Sigmoid colon (tissue), 7 donors: ENCODE results near the gene FOXN3. TPM values are rescaled to one million over a fixed set of nuclear protein-coding genes. Genes with fewer than 3 reads are reported as not detected.

Source experiments
- DNase-seq: peaks from one replicate; pipeline ENCODE4 v3.0.0-alpha.2; 2019
- H3K27ac ChIP-seq, 4 donors: fragments of 200-600 bp; sonication (generic); one replicate each; pipeline ENCODE4 v1.5.1; 2016 to 2019; ENCODE audit warnings: mild to moderate bottlenecking in 1 of 4
- H3K27me3 ChIP-seq, 3 donors: fragments of 200-600 bp; sonication (generic); one replicate each; pipeline ENCODE4 v1.5.1; 2019; ENCODE audit warnings: mild to moderate bottlenecking in 1 of 3
- H3K36me3 ChIP-seq, 4 donors: fragments of 200-600 bp; sonication (generic); one replicate each; pipeline ENCODE4 v1.5.1; 2016 to 2019
- H3K4me1 ChIP-seq, 4 donors: fragments of 200-600 bp; sonication (generic); one replicate each; pipeline ENCODE4 v1.5.1; 2017 to 2019
- H3K4me3 ChIP-seq, 4 donors: fragments of 200-600 bp; sonication (generic); one replicate each; pipeline ENCODE4 v1.5.1; 2017 to 2019; ENCODE audit warnings: mild to moderate bottlenecking in 2 of 4, moderate library complexity in 1 of 4
- H3K9me3 ChIP-seq, 4 donors: fragments of 200-600 bp in 3 of 4; sonication (generic) in 3 of 4; one replicate each; pipeline versions ENCODE4 v1.5.1 to v1.6.1; 2013 to 2019
- EP300 ChIP-seq, 4 donors: sonication (generic); formaldehyde crosslinking; IDR thresholded peaks; one replicate each; pipeline ENCODE4 v1.6.1; 2017; ENCODE audit warnings: antibody characterized with exemption in 4 of 4
- POLR2A ChIP-seq, 2 donors: fragments of 450-650 bp; IDR thresholded peaks; one replicate each; pipeline ENCODE4 v1.6.1; 2016; ENCODE audit warnings: antibody characterized with exemption in 2 of 2, mild to moderate bottlenecking in 2 of 2, moderate library complexity in 2 of 2
- POLR2AphosphoS5 ChIP-seq, 4 donors: sonication (generic); formaldehyde crosslinking; IDR thresholded peaks; one replicate each; pipeline ENCODE4 v1.6.1; 2017; ENCODE audit warnings: antibody characterized with exemption in 4 of 4
- WGBS, 2 donors: extraction: QIAGEN DNeasy Blood & Tissue Kit; methylation state at CpG; one replicate each; pipeline ENCODE4 v1.1.7; 2013; 5-methylcytosine and 5-hydroxymethylcytosine counted together
- intact Hi-C: fragments of 100-400 bp; cut with DNase I; formaldehyde crosslinking; loops from one replicate; pipeline ENCODE4 v1.15.1; 2023
- polyA plus RNA-seq, 3 donors: library from polyadenylated mRNA; stranded (reverse); fragments of 200-250 nt; gene quantifications; one replicate each; pipeline ENCODE4 v1.2.3, GENCODE V29; 2013
- total RNA-seq, 4 donors: library from RNA; depleted of rRNA; stranded (reverse); fragments of >200 nt; gene quantifications; one replicate each; pipeline ENCODE4 v1.1.0, GENCODE V29; 2016
- TF ChIP-seq, protein P1 (sequence below), 4 experiments: fragments of 450-650 bp in 3 of 4; fragments of 200-600 bp in 1 of 4; IDR thresholded peaks; one replicate each; pipeline ENCODE4 v1.5.1; 2016 to 2019; ENCODE audit warnings: antibody characterized with exemption in 4 of 4, mild to moderate bottlenecking in 3 of 4, moderate library complexity in 2 of 4
- donor health status: healthy with polysubstance abuse.
- donor health status: Bipolar disorder and iron deficiency.
- donor health status: healthy.

FOXN3 gene
- total and polyA plus RNA-seq, 7 donors, result 24.6 to 146 (median 104) TPM

DNA sequence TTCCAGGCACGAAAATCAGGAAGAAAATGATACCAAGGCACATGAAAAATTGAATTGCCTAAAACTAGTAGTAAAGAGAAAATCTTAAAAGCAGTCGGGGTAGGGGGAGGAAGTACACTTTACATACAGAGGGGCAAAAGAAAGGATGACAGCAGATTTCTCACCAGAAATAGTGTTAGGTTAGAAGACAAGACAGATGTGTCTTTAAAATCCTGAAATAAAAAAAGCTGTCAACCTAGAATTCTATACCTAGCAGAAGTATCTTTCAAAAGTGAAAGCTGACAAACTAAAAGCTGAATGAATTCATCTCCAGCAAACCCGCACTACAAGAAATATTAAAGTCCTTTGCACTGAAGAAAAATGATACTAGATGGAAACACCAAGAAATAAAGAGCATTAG, 280.4 kb downstream of the FOXN3 start:
- Histone ChIP-seq H3K4me1 (no peaks in the 10 kb centered on the region), H3K27me3 (no peaks in the 10 kb centered on the region), H3K27ac (no peak overlapping the region), H3K36me3 (no peaks in the 10 kb centered on the region), H3K4me3 (no peak overlapping the region), H3K9me3 (peaks cover 0 to 8% (median 3%) of the 10 kb centered on the region in 4 donors)
- DNase-seq, result no peak
- intact Hi-C loops, result no loop called here
- WGBS, 2 donors, result 84 to 88% methylated on average over 3 of the region's 3 CpGs
- no peak for TF ChIP-seq POLR2A (IDR thresholded peaks at IDR 0.05)
- TF ChIP-seq EP300 (IDR thresholded peaks at IDR 0.05), result no peak
- no peak for TF ChIP-seq POLR2AphosphoS5 (IDR thresholded peaks at IDR 0.05)
- TF ChIP-seq, protein P1, sequence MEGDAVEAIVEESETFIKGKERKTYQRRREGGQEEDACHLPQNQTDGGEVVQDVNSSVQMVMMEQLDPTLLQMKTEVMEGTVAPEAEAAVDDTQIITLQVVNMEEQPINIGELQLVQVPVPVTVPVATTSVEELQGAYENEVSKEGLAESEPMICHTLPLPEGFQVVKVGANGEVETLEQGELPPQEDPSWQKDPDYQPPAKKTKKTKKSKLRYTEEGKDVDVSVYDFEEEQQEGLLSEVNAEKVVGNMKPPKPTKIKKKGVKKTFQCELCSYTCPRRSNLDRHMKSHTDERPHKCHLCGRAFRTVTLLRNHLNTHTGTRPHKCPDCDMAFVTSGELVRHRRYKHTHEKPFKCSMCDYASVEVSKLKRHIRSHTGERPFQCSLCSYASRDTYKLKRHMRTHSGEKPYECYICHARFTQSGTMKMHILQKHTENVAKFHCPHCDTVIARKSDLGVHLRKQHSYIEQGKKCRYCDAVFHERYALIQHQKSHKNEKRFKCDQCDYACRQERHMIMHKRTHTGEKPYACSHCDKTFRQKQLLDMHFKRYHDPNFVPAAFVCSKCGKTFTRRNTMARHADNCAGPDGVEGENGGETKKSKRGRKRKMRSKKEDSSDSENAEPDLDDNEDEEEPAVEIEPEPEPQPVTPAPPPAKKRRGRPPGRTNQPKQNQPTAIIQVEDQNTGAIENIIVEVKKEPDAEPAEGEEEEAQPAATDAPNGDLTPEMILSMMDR (IDR thresholded peaks at IDR 0.05), result no peak

DNA sequence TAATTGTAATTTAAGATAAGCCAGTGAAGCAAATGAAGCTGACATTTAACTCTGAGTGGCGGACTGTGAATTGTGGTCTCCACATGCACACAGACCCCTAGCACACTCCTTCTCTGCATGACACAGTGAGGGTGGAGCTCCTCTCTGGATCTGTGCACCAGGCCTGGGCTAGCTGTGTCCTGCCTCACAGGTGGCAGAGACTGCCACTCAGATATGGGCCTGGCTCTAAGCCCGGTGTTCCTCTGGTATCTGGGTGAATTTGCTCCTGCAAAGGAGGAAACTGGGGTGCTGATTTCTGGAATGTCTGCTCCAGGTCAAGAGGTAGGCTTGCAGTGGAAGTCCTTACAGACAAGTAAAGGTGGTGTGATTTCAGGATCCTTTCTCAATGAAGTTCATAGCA, 282.4 kb downstream of the FOXN3 start:
- Histone ChIP-seq H3K36me3 (no peaks in the 10 kb centered on the region), H3K27ac (no peak overlapping the region), H3K4me3 (no peak overlapping the region), H3K9me3 (peaks cover 0 to 8% (median 3%) of the 10 kb centered on the region in 4 donors), H3K4me1 (no peaks in the 10 kb centered on the region), H3K27me3 (no peaks in the 10 kb centered on the region)
- TF ChIP-seq POLR2AphosphoS5 (IDR thresholded peaks at IDR 0.05), result no peak
- TF ChIP-seq, protein P1 (IDR thresholded peaks at IDR 0.05), result no peak
- no peak for TF ChIP-seq EP300 (IDR thresholded peaks at IDR 0.05)
- TF ChIP-seq POLR2A (IDR thresholded peaks at IDR 0.05), result no peak
- intact Hi-C loops, result no loop called here
- DNase-seq, result no peak
- 92 to 95% methylated on average over 2 of the region's 2 CpGs for WGBS, 2 donors

DNA sequence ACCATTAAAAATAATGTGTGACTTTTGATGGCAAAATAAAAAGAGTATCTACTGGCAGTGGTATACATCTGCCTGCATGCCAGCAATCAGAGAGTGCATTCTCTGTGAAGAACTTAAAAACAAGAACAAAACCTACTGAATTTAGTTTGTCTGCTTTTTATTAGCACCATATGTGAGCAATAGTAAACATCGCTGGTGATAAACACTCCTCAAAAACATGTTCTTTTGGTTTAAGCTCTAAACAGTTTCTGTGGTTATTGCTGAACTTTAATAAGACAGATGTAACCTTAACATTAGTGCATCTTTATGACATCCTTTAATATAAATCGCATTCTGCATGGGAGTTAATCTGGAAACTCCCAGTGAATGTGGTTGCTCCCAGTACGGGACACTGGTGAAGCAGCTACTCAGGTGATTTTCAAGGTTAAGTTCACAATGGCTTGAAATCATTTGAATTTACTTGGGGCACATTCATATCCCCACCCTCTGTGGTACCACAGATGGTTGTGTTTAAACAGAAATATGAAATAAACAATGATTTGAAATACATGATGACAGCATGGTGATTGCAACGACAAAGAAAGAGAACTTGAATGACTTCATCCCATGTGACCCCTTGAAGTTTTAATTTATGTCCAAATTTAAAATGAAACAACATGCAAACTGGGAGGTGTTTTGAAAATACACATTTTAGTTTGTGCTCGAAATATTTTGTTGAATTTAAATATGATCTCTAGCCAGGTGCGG, 285.9 kb downstream of the FOXN3 start:
- WGBS, 2 donors, result 85 to 87% methylated on average over 6 of the region's 6 CpGs
- H3K27ac ChIP-seq, result no peak overlapping the region
- peaks cover 0 to 1% (median under 1%) of the 10 kb centered on the region in 4 donors for H3K9me3 ChIP-seq
- H3K4me3 ChIP-seq, result no peak overlapping the region
- no peaks in the 10 kb centered on the region for H3K27me3 ChIP-seq
- TF ChIP-seq POLR2A (IDR thresholded peaks at IDR 0.05) (no peak), EP300 (IDR thresholded peaks at IDR 0.05) (no peak), POLR2AphosphoS5 (IDR thresholded peaks at IDR 0.05) (no peak)
- TF ChIP-seq, protein P1 (IDR thresholded peaks at IDR 0.05), result no peak
- intact Hi-C loops, result no loop called here
- no peaks in the 10 kb centered on the region for H3K4me1 ChIP-seq
- DNase-seq, result no peak
- H3K36me3 ChIP-seq, result no peaks in the 10 kb centered on the region

DNA sequence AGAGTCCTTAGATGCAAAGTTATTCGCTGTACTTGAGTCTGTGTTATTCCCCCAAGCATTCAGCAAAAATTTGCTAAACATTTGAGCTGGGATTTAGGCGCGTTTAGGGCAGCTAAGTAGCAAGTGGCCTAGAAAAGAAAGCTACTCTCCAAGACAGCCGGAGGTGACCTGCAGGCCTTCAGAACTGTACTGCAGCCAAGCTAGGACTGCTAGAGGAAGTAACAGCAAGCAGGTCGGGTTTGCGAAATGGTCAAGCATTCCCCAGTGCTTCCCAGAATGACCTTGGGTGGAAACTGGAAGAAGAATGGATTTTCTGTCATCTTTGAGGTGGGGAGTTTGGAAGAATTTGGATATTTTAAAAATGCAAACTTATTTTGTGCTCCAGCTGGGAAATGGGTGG, 287.5 kb downstream of the FOXN3 start:
- DNase-seq, result no peak
- Histone ChIP-seq H3K4me1 (no peaks in the 10 kb centered on the region), H3K9me3 (no peaks in the 10 kb centered on the region), H3K27me3 (no peaks in the 10 kb centered on the region), H3K4me3 (no peak overlapping the region), H3K27ac (no peak overlapping the region), H3K36me3 (no peaks in the 10 kb centered on the region)
- intact Hi-C loops, result no loop called here
- WGBS, 2 donors, result 92 to 96% methylated on average over 6 of the region's 6 CpGs
- TF ChIP-seq EP300 (IDR thresholded peaks at IDR 0.05) (no peak), POLR2A (IDR thresholded peaks at IDR 0.05) (no peak), POLR2AphosphoS5 (IDR thresholded peaks at IDR 0.05) (no peak)
- TF ChIP-seq, protein P1 (IDR thresholded peaks at IDR 0.05), result no peak
